SK-N-SH treated with all-trans-retinoic acid at 6 μM for 48 hours (cell line): ENCODE data around the gene C1orf94.

Source experiments
- PPARA ChIP-seq: fragments of 250-450 bp; sonication (Bioruptor Pico); IDR thresholded peaks from 2 replicates; pipeline ENCODE4 v1.5.0; 2020; ENCODE audit warnings: mild to moderate bottlenecking, borderline replicate concordance
- TOX ChIP-seq: fragments of 250-450 bp; sonication (Bioruptor Pico); IDR thresholded peaks from 2 replicates; pipeline ENCODE4 v1.8.0; 2021; ENCODE audit warnings: mild to moderate bottlenecking, moderate library complexity, borderline replicate concordance
- ZFP30 ChIP-seq: fragments of 450-650 bp; formaldehyde crosslinking; IDR thresholded peaks from 2 replicates; pipeline ENCODE4 v1.5.0; 2022; ENCODE audit warnings: mild to moderate bottlenecking, moderate library complexity
- TF ChIP-seq, protein P1 (sequence below): fragments of 250-450 bp; sonication (Bioruptor Pico); IDR thresholded peaks from 2 replicates; pipeline ENCODE4 v1.5.0; 2020; ENCODE audit warnings: mild to moderate bottlenecking, moderate library complexity

DNA sequence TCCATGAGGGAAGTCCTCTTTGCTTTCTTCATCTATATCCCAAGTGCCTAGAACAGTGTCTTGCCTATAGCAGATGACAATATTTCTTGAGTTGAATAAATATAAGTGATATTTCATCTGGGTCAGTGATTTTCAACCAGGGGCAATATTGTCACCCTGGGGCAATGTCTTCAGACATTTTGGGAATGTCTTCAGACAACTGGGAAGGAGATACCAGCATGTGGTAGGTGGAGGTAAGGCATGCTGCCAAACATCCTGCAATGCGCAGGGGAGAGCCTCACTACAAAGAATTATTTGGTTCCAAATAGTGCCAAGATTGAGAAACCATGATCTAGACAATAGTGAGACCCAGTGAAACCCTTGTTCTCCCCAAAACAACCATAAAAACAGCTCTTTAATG lies 54.7 kb downstream of the C1orf94 start:
- TF ChIP-seq TOX (CRISPR knock-in tag) = no peak
- TF ChIP-seq PPARA (CRISPR knock-in tag) = no peak
- TF ChIP-seq, protein P1, sequence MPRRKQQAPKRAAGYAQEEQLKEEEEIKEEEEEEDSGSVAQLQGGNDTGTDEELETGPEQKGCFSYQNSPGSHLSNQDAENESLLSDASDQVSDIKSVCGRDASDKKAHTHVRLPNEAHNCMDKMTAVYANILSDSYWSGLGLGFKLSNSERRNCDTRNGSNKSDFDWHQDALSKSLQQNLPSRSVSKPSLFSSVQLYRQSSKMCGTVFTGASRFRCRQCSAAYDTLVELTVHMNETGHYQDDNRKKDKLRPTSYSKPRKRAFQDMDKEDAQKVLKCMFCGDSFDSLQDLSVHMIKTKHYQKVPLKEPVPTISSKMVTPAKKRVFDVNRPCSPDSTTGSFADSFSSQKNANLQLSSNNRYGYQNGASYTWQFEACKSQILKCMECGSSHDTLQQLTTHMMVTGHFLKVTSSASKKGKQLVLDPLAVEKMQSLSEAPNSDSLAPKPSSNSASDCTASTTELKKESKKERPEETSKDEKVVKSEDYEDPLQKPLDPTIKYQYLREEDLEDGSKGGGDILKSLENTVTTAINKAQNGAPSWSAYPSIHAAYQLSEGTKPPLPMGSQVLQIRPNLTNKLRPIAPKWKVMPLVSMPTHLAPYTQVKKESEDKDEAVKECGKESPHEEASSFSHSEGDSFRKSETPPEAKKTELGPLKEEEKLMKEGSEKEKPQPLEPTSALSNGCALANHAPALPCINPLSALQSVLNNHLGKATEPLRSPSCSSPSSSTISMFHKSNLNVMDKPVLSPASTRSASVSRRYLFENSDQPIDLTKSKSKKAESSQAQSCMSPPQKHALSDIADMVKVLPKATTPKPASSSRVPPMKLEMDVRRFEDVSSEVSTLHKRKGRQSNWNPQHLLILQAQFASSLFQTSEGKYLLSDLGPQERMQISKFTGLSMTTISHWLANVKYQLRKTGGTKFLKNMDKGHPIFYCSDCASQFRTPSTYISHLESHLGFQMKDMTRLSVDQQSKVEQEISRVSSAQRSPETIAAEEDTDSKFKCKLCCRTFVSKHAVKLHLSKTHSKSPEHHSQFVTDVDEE (CRISPR knock-in tag) = no peak
- TF ChIP-seq ZFP30 (CRISPR knock-in tag) = no peak
